ENCODE data around the gene SDC1. TPM values are rescaled to one million over a fixed set of nuclear protein-coding genes. Genes with fewer than 3 reads are reported as not detected.
A peak's percentile ranks its signal among the peaks of the same experiment; 100 is the strongest.

SDC1 gene
- total and polyA plus RNA-seq, 2 donors, result 6.8 to 18.9 TPM

- Histone ChIP-seq H3K4me3 (ENCODE audit: low read length in 2 of 2) (no peak overlapping the region), H3K9me3 (ENCODE audit: control insufficient read depth in 2 of 2, insufficient read depth in 1 of 2, low read length in 1 of 2) (no peaks in the 10 kb centered on the region), H3K27ac (ENCODE audit: low read depth in 1 of 2, low read length in 1 of 2) (no peak overlapping the region), H3K4me1 (ENCODE audit: control insufficient read depth in 2 of 2, insufficient read depth in 2 of 2, low read length in 2 of 2) (peaks cover 0 to 3% of the 10 kb centered on the region in 2 donors), H3K36me3 (ENCODE audit: control insufficient read depth in 2 of 2, insufficient read depth in 2 of 2, low read length in 1 of 2) (no peaks in the 10 kb centered on the region), H3K27me3 (ENCODE audit: control insufficient read depth in 2 of 2, insufficient read depth in 1 of 2, low read length in 1 of 2) (no peaks in the 10 kb centered on the region)
- DNase-seq (ENCODE audit: low read depth in 6 of 9, low spot score in 9 of 9), result no peak
- WGBS, result 95% methylated on average over 19 of the region's 19 CpGs
Measured at GRCh38 chr2:20190876-20191713, 33.8 kb downstream of the SDC1 start.

DNA sequence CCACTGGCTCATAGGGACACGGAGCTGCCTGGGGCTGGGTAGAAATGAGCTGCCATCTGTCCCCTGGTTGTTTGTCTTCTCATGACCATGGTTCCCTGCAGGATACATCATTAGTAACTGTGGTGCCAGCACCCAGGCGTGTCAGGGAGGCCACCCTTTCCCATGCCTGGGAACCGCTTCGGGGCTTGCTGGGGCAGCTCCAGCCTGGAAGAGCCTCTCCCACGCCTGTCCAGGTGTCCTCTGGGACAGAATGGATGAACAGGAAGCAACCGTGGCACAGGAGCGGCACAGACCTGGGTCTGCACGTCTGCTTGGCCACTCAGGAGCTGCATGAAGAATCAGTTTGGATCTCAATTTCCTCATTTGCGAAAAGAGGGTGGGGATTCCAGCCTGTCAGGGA lies 34.8 kb downstream of the SDC1 start:
- 95% methylated on average over 9 of the region's 9 CpGs for WGBS
- no peaks in the 10 kb centered on the region for H3K9me3 ChIP-seq (ENCODE audit: control insufficient read depth in 2 of 2, insufficient read depth in 1 of 2, low read length in 1 of 2)
- H3K27ac ChIP-seq (ENCODE audit: low read depth in 1 of 2, low read length in 1 of 2), result no peak overlapping the region
- H3K4me3 ChIP-seq (ENCODE audit: low read length in 2 of 2), result no peak overlapping the region
- peaks cover 0 to 7% of the 10 kb centered on the region in 2 donors for H3K4me1 ChIP-seq (ENCODE audit: control insufficient read depth in 2 of 2, insufficient read depth in 2 of 2, low read length in 2 of 2)
- no peaks in the 10 kb centered on the region for H3K27me3 ChIP-seq (ENCODE audit: control insufficient read depth in 2 of 2, insufficient read depth in 1 of 2, low read length in 1 of 2)
- no peak for DNase-seq (ENCODE audit: low read depth in 6 of 9, low spot score in 9 of 9)
- H3K36me3 ChIP-seq (ENCODE audit: control insufficient read depth in 2 of 2, insufficient read depth in 2 of 2, low read length in 1 of 2), result no peaks in the 10 kb centered on the region

DNA sequence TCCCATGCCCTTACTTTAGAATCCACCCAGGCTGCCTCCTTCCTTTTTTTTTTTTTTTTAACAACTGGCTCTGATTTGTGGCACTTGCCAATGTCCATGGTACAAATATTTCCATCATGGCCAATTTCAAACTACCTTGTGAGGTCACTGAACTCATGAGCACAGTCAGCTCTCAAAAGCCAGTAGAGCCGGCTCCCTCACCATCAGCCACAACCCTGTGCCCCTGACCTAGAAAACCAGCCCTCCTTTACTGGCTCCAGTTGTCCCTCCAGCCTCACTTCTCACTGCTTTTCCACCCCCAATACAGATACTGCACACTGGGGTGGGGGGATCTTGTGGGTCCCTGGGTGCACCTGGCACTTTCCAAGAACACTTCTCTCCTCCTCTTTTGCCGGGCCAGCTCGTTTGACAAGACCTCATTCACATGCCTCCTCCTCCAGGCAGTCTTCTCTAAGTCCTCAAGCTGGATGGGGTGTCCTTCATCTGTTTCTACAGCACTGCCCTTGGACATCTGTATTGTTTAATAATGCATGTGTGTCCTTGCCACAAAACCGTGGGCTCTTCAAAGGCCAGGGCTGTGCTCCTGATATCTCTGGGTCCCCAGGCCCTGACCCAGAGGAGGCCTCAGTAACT lies 35.5 kb downstream of the SDC1 start:
- H3K9me3 ChIP-seq (ENCODE audit: control insufficient read depth in 2 of 2, insufficient read depth in 1 of 2, low read length in 1 of 2), result no peaks in the 10 kb centered on the region
- DNase-seq (ENCODE audit: low read depth in 6 of 9, low spot score in 9 of 9), result no peak
- H3K36me3 ChIP-seq (ENCODE audit: control insufficient read depth in 2 of 2, insufficient read depth in 2 of 2, low read length in 1 of 2), result no peaks in the 10 kb centered on the region
- 91% methylated on average over 4 of the region's 4 CpGs for WGBS
- no peak overlapping the region for H3K27ac ChIP-seq (ENCODE audit: low read depth in 1 of 2, low read length in 1 of 2)
- peaks cover 0 to 7% of the 10 kb centered on the region in 2 donors for H3K4me1 ChIP-seq (ENCODE audit: control insufficient read depth in 2 of 2, insufficient read depth in 2 of 2, low read length in 2 of 2)
- H3K4me3 ChIP-seq (ENCODE audit: low read length in 2 of 2), result no peak overlapping the region
- no peaks in the 10 kb centered on the region for H3K27me3 ChIP-seq (ENCODE audit: control insufficient read depth in 2 of 2, insufficient read depth in 1 of 2, low read length in 1 of 2)

DNA sequence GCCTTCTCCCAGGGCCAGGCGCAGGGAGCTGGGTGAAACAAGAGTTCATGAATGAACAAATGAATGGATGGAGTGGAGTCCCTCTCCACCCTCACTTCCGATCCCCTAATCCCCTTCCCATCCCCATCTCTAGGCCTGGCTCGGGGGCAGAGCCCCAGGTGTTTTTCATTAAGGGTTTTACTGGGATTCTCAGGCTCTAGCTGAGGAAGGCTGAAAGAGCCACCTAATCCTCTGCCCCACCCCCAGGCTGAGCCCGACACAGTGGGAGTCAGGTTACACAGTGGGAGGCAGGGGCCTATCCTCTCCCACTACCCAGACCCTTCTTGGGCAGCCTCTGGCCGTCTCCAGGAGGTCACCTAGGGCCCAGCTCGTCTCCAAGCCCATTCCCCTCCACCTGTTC lies 36.1 kb downstream of the SDC1 start:
- no peak overlapping the region for H3K27ac ChIP-seq (ENCODE audit: low read depth in 1 of 2, low read length in 1 of 2)
- H3K27me3 ChIP-seq (ENCODE audit: control insufficient read depth in 2 of 2, insufficient read depth in 1 of 2, low read length in 1 of 2), result no peaks in the 10 kb centered on the region
- DNase-seq (ENCODE audit: low read depth in 6 of 9, low spot score in 9 of 9), result no peak
- no peaks in the 10 kb centered on the region for H3K9me3 ChIP-seq (ENCODE audit: control insufficient read depth in 2 of 2, insufficient read depth in 1 of 2, low read length in 1 of 2)
- WGBS, result 91% methylated on average over 6 of the region's 6 CpGs
- no peak overlapping the region for H3K4me3 ChIP-seq (ENCODE audit: low read length in 2 of 2)
- no peaks in the 10 kb centered on the region for H3K36me3 ChIP-seq (ENCODE audit: control insufficient read depth in 2 of 2, insufficient read depth in 2 of 2, low read length in 1 of 2)
- H3K4me1 ChIP-seq (ENCODE audit: control insufficient read depth in 2 of 2, insufficient read depth in 2 of 2, low read length in 2 of 2), result peaks cover 0 to 7% of the 10 kb centered on the region in 2 donors

GRCh38 chr2:20188201-20188600 lies 36.7 kb downstream of the SDC1 start:
- no peaks in the 10 kb centered on the region for H3K27me3 ChIP-seq (ENCODE audit: control insufficient read depth in 2 of 2, insufficient read depth in 1 of 2, low read length in 1 of 2)
- no peaks in the 10 kb centered on the region for H3K36me3 ChIP-seq (ENCODE audit: control insufficient read depth in 2 of 2, insufficient read depth in 2 of 2, low read length in 1 of 2)
- H3K27ac ChIP-seq (ENCODE audit: low read depth in 1 of 2, low read length in 1 of 2), result no peak overlapping the region
- no peak overlapping the region for H3K4me3 ChIP-seq (ENCODE audit: low read length in 2 of 2)
- H3K4me1 ChIP-seq (ENCODE audit: control insufficient read depth in 2 of 2, insufficient read depth in 2 of 2, low read length in 2 of 2), result peaks cover 0 to 7% of the 10 kb centered on the region in 2 donors
- no peak for DNase-seq (ENCODE audit: low read depth in 6 of 9, low spot score in 9 of 9)
- 93% methylated on average over 2 of the region's 2 CpGs for WGBS
- H3K9me3 ChIP-seq (ENCODE audit: control insufficient read depth in 2 of 2, insufficient read depth in 1 of 2, low read length in 1 of 2), result no peaks in the 10 kb centered on the region

- no peak overlapping the region for H3K27ac ChIP-seq (ENCODE audit: low read depth in 1 of 2, low read length in 1 of 2)
- H3K4me3 ChIP-seq (ENCODE audit: low read length in 2 of 2), result no peak overlapping the region
- no peak for DNase-seq (ENCODE audit: low read depth in 6 of 9, low spot score in 9 of 9)
- WGBS, result 92% methylated on average over 3 of the region's 3 CpGs
- H3K27me3 ChIP-seq (ENCODE audit: control insufficient read depth in 2 of 2, insufficient read depth in 1 of 2, low read length in 1 of 2), result no peaks in the 10 kb centered on the region
- peaks cover 0 to 7% of the 10 kb centered on the region in 2 donors for H3K4me1 ChIP-seq (ENCODE audit: control insufficient read depth in 2 of 2, insufficient read depth in 2 of 2, low read length in 2 of 2)
- no peaks in the 10 kb centered on the region for H3K36me3 ChIP-seq (ENCODE audit: control insufficient read depth in 2 of 2, insufficient read depth in 2 of 2, low read length in 1 of 2)
- H3K9me3 ChIP-seq (ENCODE audit: control insufficient read depth in 2 of 2, insufficient read depth in 1 of 2, low read length in 1 of 2), result no peaks in the 10 kb centered on the region
Measured at GRCh38 chr2:20187331-20187730, 37.6 kb downstream of the SDC1 start.

GRCh38 chr2:20186855-20187187 lies 38.1 kb downstream of the SDC1 start:
- Histone ChIP-seq H3K27ac (ENCODE audit: low read depth in 1 of 2, low read length in 1 of 2) (no peak overlapping the region), H3K36me3 (ENCODE audit: control insufficient read depth in 2 of 2, insufficient read depth in 2 of 2, low read length in 1 of 2) (no peaks in the 10 kb centered on the region), H3K9me3 (ENCODE audit: control insufficient read depth in 2 of 2, insufficient read depth in 1 of 2, low read length in 1 of 2) (no peaks in the 10 kb centered on the region), H3K27me3 (ENCODE audit: control insufficient read depth in 2 of 2, insufficient read depth in 1 of 2, low read length in 1 of 2) (no peaks in the 10 kb centered on the region), H3K4me1 (ENCODE audit: control insufficient read depth in 2 of 2, insufficient read depth in 2 of 2, low read length in 2 of 2) (peaks cover 0 to 7% of the 10 kb centered on the region in 2 donors), H3K4me3 (ENCODE audit: low read length in 2 of 2) (no peak overlapping the region)
- DNase-seq (ENCODE audit: low read depth in 6 of 9, low spot score in 9 of 9), result no peak
- WGBS, result 91% methylated on average over 4 of the region's 4 CpGs

GRCh38 chr2:20186078-20186854 lies 38.7 kb downstream of the SDC1 start:
- H3K27me3 ChIP-seq (ENCODE audit: control insufficient read depth in 2 of 2, insufficient read depth in 1 of 2, low read length in 1 of 2), result no peaks in the 10 kb centered on the region
- no peaks in the 10 kb centered on the region for H3K9me3 ChIP-seq (ENCODE audit: control insufficient read depth in 2 of 2, insufficient read depth in 1 of 2, low read length in 1 of 2)
- no peak overlapping the region for H3K27ac ChIP-seq (ENCODE audit: low read depth in 1 of 2, low read length in 1 of 2)
- no peaks in the 10 kb centered on the region for H3K36me3 ChIP-seq (ENCODE audit: control insufficient read depth in 2 of 2, insufficient read depth in 2 of 2, low read length in 1 of 2)
- WGBS, result 66% methylated on average over 13 of the region's 13 CpGs
- DNase-seq (ENCODE audit: low read depth in 6 of 9, low spot score in 9 of 9), result peak in 1 of 9 donors; percentile 27
- H3K4me1 ChIP-seq (ENCODE audit: control insufficient read depth in 2 of 2, insufficient read depth in 2 of 2, low read length in 2 of 2), result peaks cover 0 to 7% of the 10 kb centered on the region in 2 donors
- H3K4me3 ChIP-seq (ENCODE audit: low read length in 2 of 2), result no peak overlapping the region
